Body of pancreas (tissue), 4 donors: ENCODE results near the gene AVPI1. TPM values are rescaled to one million over a fixed set of nuclear protein-coding genes. Genes with fewer than 3 reads are reported as not detected.
A peak's percentile ranks its signal among the peaks of the same experiment; 100 is the strongest.

Source experiments
- ATAC-seq: fragments of 150-250 bp; one replicate; pipeline ENCODE4 v1.9.1; 2016
- DNase-seq, 4 donors: peaks; one replicate each; pipeline ENCODE4 v3.0.0-alpha.2; 2019
- H3K27ac ChIP-seq, 4 donors: fragments of 200-600 bp; sonication (generic); 1 replicate in 3 of 4; 2 replicates in 1 of 4; pipeline versions ENCODE4 v1.5.1 to v1.6.1; 2016 to 2019; ENCODE audit warnings: mild to moderate bottlenecking in 1 of 4, mixed read lengths in 1 of 4, moderate library complexity in 1 of 4
- H3K27me3 ChIP-seq, 2 donors: fragments of 200-600 bp; sonication (generic); one replicate each; pipeline ENCODE4 v1.6.0; 2016; ENCODE audit warnings: mild to moderate bottlenecking in 1 of 2
- H3K36me3 ChIP-seq, 2 donors: fragments of 200-600 bp; sonication (generic); replicated peaks in 1 of 2; 2 replicates each; pipeline ENCODE4 v1.5.1; 2016; ENCODE audit warnings: low read depth in 2 of 2; ENCODE audit not compliant: insufficient read depth in 1 of 2
- H3K4me1 ChIP-seq: fragments of 200-600 bp; sonication (generic); one replicate; pipeline ENCODE4 v1.6.0; 2016
- H3K4me3 ChIP-seq, 2 donors: fragments of 200-600 bp; sonication (generic); 1 replicate in 1 of 2; 2 replicates in 1 of 2; pipeline ENCODE4 v1.5.1; 2016 to 2019
- H3K9me3 ChIP-seq, 3 donors: fragments of 200-600 bp; sonication (generic); 1 replicate in 2 of 3; 2 replicates in 1 of 3; pipeline ENCODE4 v1.5.1; 2016
- CTCF ChIP-seq, 7 experiments: fragments of 450-650 bp in 4 of 7; fragments of 200-600 bp in 3 of 7; sonication (generic) in 3 of 7; IDR thresholded peaks; one replicate each; pipeline ENCODE4 v1.5.1; 2016 to 2019; ENCODE audit warnings: antibody characterized with exemption in 7 of 7
- POLR2A ChIP-seq, 3 donors: fragments of 450-650 bp; IDR thresholded peaks; one replicate each; pipeline ENCODE4 v1.6.1; 2016; ENCODE audit warnings: antibody characterized with exemption in 3 of 3, mild to moderate bottlenecking in 2 of 3
- WGBS, 2 donors: methylation state at CpG; one replicate each; pipeline ENCODE4 v1.1.5; 2017; 5-methylcytosine and 5-hydroxymethylcytosine counted together
- intact Hi-C: fragments of 100-400 bp; cut with DNase I; formaldehyde crosslinking; loops from one replicate; pipeline ENCODE4 v1.15.1; 2023
- total RNA-seq, 2 donors: library from RNA; depleted of rRNA; stranded (reverse); fragments of >200 nt; gene quantifications; one replicate each; pipeline ENCODE4 v1.1.0, GENCODE V29; 2016

Gene AVPI1
- total RNA-seq, 2 donors from 2014 or later: 5.7 to 14.8 TPM

GRCh38 chr10:97683556-97684367, 3.3 kb downstream of the AVPI1 start:
- Histone ChIP-seq H3K27ac (peak overlapping the region; percentile 31 to 95 (median 82)), H3K27me3 (no peaks in the 10 kb centered on the region), H3K4me3 (no peak overlapping the region), H3K36me3 (no peaks in the 10 kb centered on the region), H3K9me3 (no peaks in the 10 kb centered on the region), H3K4me1 (peaks cover 54% of the 10 kb centered on the region)
- no peak for TF ChIP-seq POLR2A (IDR thresholded peaks at IDR 0.05)
- TF ChIP-seq CTCF (IDR thresholded peaks at IDR 0.05): peak in 1 of 7 experiments; percentile 4
- 13 to 21% methylated on average over 6 to 9 of the region's 9 CpGs for WGBS, 2 donors
- intact Hi-C loops: no loop called here
- no peak for ATAC-seq
- peak; percentile 36 to 54 (median 44) for DNase-seq

- H3K27ac ChIP-seq: no peak overlapping the region
- TF ChIP-seq POLR2A (IDR thresholded peaks at IDR 0.05): no peak
- no peak overlapping the region for H3K4me3 ChIP-seq
- peaks cover 41% of the 10 kb centered on the region for H3K4me1 ChIP-seq
- no peaks in the 10 kb centered on the region for H3K9me3 ChIP-seq
- ATAC-seq (no peak), DNase-seq (no peak)
- 70 to 78% methylated on average over 4 of the region's 4 CpGs for WGBS, 2 donors
- intact Hi-C loops: no loop called here
- H3K36me3 ChIP-seq: peaks cover 0 to 1% of the 10 kb centered on the region in 2 donors
- no peaks in the 10 kb centered on the region for H3K27me3 ChIP-seq
These were observed 5.0 kb downstream of the AVPI1 start for GRCh38 chr10:97682042-97682441.

GRCh38 chr10:97679594-97679993, 7.4 kb downstream of the AVPI1 start:
- ATAC-seq: no peak
- DNase-seq: no peak
- TF ChIP-seq CTCF (IDR thresholded peaks at IDR 0.05) (no peak), POLR2A (IDR thresholded peaks at IDR 0.05) (no peak)
- no peak overlapping the region for H3K27ac ChIP-seq
- peaks cover 0 to 1% of the 10 kb centered on the region in 2 donors for H3K36me3 ChIP-seq
- no peak overlapping the region for H3K4me3 ChIP-seq
- H3K4me1 ChIP-seq: peaks cover 19% of the 10 kb centered on the region
- H3K27me3 ChIP-seq: no peaks in the 10 kb centered on the region
- WGBS, 2 donors: 91% methylated on average over 12 of the region's 16 CpGs; no CpG with 5 or more reads in 1 of the 2 donors
- intact Hi-C loops: no loop called here
- H3K9me3 ChIP-seq: no peaks in the 10 kb centered on the region

GRCh38 chr10:97676770-97677581, 10.1 kb downstream of the AVPI1 start:
- Histone ChIP-seq H3K4me1 (peaks cover 2% of the 10 kb centered on the region), H3K27ac (no peak overlapping the region), H3K4me3 (no peak overlapping the region), H3K27me3 (no peaks in the 10 kb centered on the region), H3K9me3 (no peaks in the 10 kb centered on the region), H3K36me3 (peaks cover 0 to 1% of the 10 kb centered on the region in 2 donors)
- peak; percentile 77 to 97 (median 82) for TF ChIP-seq CTCF (IDR thresholded peaks at IDR 0.05)
- TF ChIP-seq POLR2A (IDR thresholded peaks at IDR 0.05): no peak
- DNase-seq: peak; percentile 39 to 47 (median 45)
- ATAC-seq: peak; percentile 78
- intact Hi-C loops: no loop called here
- 87 to 97% methylated on average over 2 of the region's 2 CpGs for WGBS, 2 donors

- no peaks in the 10 kb centered on the region for H3K9me3 ChIP-seq
- WGBS, 2 donors: 88 to 93% methylated on average over 9 of the region's 9 CpGs
These were observed 11.8 kb downstream of the AVPI1 start for GRCh38 chr10:97675222-97675621.

More at GRCh38 chr10:97675222-97675621, 11.8 kb downstream of the AVPI1 start:
- H3K27me3 ChIP-seq: no peaks in the 10 kb centered on the region
- H3K4me3 ChIP-seq: no peak overlapping the region
- ATAC-seq (no peak), DNase-seq (no peak)
- peaks cover 0 to 3% of the 10 kb centered on the region in 2 donors for H3K36me3 ChIP-seq
- intact Hi-C loops: no loop called here
- H3K27ac ChIP-seq: no peak overlapping the region
- TF ChIP-seq CTCF (IDR thresholded peaks at IDR 0.05) (no peak), POLR2A (IDR thresholded peaks at IDR 0.05) (no peak)
- H3K4me1 ChIP-seq: no peaks in the 10 kb centered on the region
